ENCODE data around the gene SLC7A1.

DNA sequence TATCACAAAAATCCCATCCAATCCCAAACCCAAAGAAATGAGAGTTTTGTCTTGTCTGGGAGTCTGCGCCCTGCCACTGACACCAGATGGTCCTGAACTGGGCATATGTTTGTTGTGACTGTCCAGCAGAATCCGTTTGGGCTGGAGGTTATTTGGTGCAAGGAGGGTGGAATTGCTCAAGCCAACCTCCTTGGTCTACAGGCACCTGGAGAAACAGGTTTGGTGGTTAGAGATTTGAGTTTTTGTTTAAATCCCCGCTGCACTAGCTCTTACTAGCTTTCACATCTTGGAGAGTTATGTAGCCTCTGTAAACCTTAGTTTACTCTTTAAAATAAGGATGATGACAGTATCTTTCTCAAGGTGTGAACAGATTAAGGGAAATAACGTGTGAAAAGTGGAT, 101.7 kb downstream of the SLC7A1 start:
- TF ChIP-seq USF2 (IDR thresholded peaks at IDR 0.05) (no peak), MAZ (IDR thresholded peaks at IDR 0.05; ENCODE audit: borderline replicate concordance, low read depth, low read length) (no peak), HOXB13 (CRISPR knock-in tag; IDR thresholded peaks at IDR 0.05; ENCODE audit: low read depth) (no peak), RAD21 (conservative IDR thresholded peaks at IDR 0.05 in 1 of 2, IDR thresholded peaks at IDR 0.05 in 1 of 2) (no peak), CTCF (IDR thresholded peaks at IDR 0.05) (no peak), BHLHE40 (IDR thresholded peaks at IDR 0.05; ENCODE audit: low read depth, low read length) (no peak), RARB (CRISPR knock-in tag; IDR thresholded peaks at IDR 0.05) (no peak), JUN (IDR thresholded peaks at IDR 0.05) (no peak)
- TF ChIP-seq, protein P1, sequence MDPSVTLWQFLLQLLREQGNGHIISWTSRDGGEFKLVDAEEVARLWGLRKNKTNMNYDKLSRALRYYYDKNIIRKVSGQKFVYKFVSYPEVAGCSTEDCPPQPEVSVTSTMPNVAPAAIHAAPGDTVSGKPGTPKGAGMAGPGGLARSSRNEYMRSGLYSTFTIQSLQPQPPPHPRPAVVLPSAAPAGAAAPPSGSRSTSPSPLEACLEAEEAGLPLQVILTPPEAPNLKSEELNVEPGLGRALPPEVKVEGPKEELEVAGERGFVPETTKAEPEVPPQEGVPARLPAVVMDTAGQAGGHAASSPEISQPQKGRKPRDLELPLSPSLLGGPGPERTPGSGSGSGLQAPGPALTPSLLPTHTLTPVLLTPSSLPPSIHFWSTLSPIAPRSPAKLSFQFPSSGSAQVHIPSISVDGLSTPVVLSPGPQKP (IDR thresholded peaks at IDR 0.05; ENCODE audit: low read depth, low read length): no peak

All from A549 (cell line).